SK-N-SH treated with all-trans-retinoic acid at 6 μM for 48 hours (cell line): ENCODE results near the gene TRAK1.

Source experiments
- ATAC-seq: fragments of 200-7000 bp; cut with Tn5 transposase; 3 replicates; pipeline ENCODE4 v1.9.1; 2020; ENCODE audit warnings: mild to moderate bottlenecking, moderate library complexity
- ARNTL ChIP-seq: fragments of 450-650 bp; formaldehyde crosslinking; IDR thresholded peaks from 2 replicates; pipeline ENCODE4 v1.5.0; 2020; ENCODE audit warnings: low read depth, mild to moderate bottlenecking, moderate library complexity, borderline replicate concordance
- BACH2 ChIP-seq: fragments of 250-450 bp; sonication (Bioruptor Pico); IDR thresholded peaks from 2 replicates; pipeline ENCODE4 v1.9.0; 2021; ENCODE audit warnings: mild to moderate bottlenecking, borderline replicate concordance
- CSDC2 ChIP-seq: fragments of 250-450 bp; sonication (Bioruptor Pico); IDR thresholded peaks from 2 replicates; pipeline ENCODE4 v1.5.0; 2020; ENCODE audit warnings: mild to moderate bottlenecking, moderate library complexity
- ESRRG ChIP-seq: fragments of 250-450 bp; sonication (Bioruptor Pico); IDR thresholded peaks from 2 replicates; pipeline ENCODE4 v1.6.1; 2021; ENCODE audit warnings: mild to moderate bottlenecking
- GLIS3 ChIP-seq: fragments of 250-450 bp; sonication (Bioruptor Pico); IDR thresholded peaks from 2 replicates; pipeline ENCODE4 v1.5.0; 2020; ENCODE audit warnings: mild to moderate bottlenecking, moderate library complexity
- ISL1 ChIP-seq: fragments of 250-450 bp; sonication (Bioruptor Pico); IDR thresholded peaks from 2 replicates; pipeline ENCODE4 v2.1.2; 2022; ENCODE audit warnings: mild to moderate bottlenecking, moderate library complexity
- OSR1 ChIP-seq: fragments of 250-450 bp; sonication (Bioruptor Pico); IDR thresholded peaks from 2 replicates; pipeline ENCODE4 v1.8.0; 2022; ENCODE audit warnings: moderate library complexity, mild to moderate bottlenecking, inconsistent platforms
- PPARA ChIP-seq: fragments of 250-450 bp; sonication (Bioruptor Pico); IDR thresholded peaks from 2 replicates; pipeline ENCODE4 v1.5.0; 2020; ENCODE audit warnings: mild to moderate bottlenecking, borderline replicate concordance
- SNAI2 ChIP-seq: fragments of 250-450 bp; sonication (Bioruptor Pico); IDR thresholded peaks from 2 replicates; pipeline ENCODE4 v1.5.0; 2020; ENCODE audit warnings: mild to moderate bottlenecking, moderate library complexity
- TCF4 ChIP-seq: fragments of 250-450 bp; sonication (Bioruptor Pico); IDR thresholded peaks from 2 replicates; pipeline ENCODE4 v1.8.0; 2021; ENCODE audit warnings: mild to moderate bottlenecking, moderate library complexity, borderline replicate concordance
- TOX ChIP-seq: fragments of 250-450 bp; sonication (Bioruptor Pico); IDR thresholded peaks from 2 replicates; pipeline ENCODE4 v1.8.0; 2021; ENCODE audit warnings: mild to moderate bottlenecking, moderate library complexity, borderline replicate concordance
- ZC3H10 ChIP-seq: fragments of 250-450 bp; sonication (Bioruptor Pico); IDR thresholded peaks from 2 replicates; pipeline ENCODE4 v1.5.1; 2021; ENCODE audit warnings: mild to moderate bottlenecking, moderate library complexity
- ZFP3 ChIP-seq: fragments of 250-450 bp; sonication (Bioruptor Pico); IDR thresholded peaks from 2 replicates; pipeline ENCODE4 v1.5.0; 2020; ENCODE audit warnings: mild to moderate bottlenecking, moderate library complexity
- ZFP30 ChIP-seq: fragments of 450-650 bp; formaldehyde crosslinking; IDR thresholded peaks from 2 replicates; pipeline ENCODE4 v1.5.0; 2022; ENCODE audit warnings: mild to moderate bottlenecking, moderate library complexity
- ZNF70 ChIP-seq: fragments of 450-650 bp; formaldehyde crosslinking; IDR thresholded peaks from 2 replicates; pipeline ENCODE4 v1.5.0; 2020; ENCODE audit warnings: mild to moderate bottlenecking, moderate library complexity
- ZNF8 ChIP-seq: fragments of 450-650 bp; formaldehyde crosslinking; IDR thresholded peaks from 2 replicates; pipeline ENCODE4 v1.5.0; 2020; ENCODE audit warnings: mild to moderate bottlenecking, moderate library complexity
- TF ChIP-seq, protein P1 (sequence below): fragments of 250-450 bp; sonication (Bioruptor Pico); IDR thresholded peaks from 2 replicates; pipeline ENCODE4 v1.5.1; 2020; ENCODE audit warnings: low read depth, mild to moderate bottlenecking, moderate library complexity
- TF ChIP-seq, protein P2 (sequence below): fragments of 250-450 bp; sonication (Bioruptor Pico); IDR thresholded peaks from 2 replicates; pipeline ENCODE4 v1.5.1; 2021; ENCODE audit warnings: mild to moderate bottlenecking, moderate library complexity
- TF ChIP-seq, protein P3 (sequence below): fragments of 250-450 bp; sonication (Bioruptor Pico); IDR thresholded peaks from 2 replicates; pipeline ENCODE4 v1.8.0; 2021; ENCODE audit warnings: low read depth, mild to moderate bottlenecking, moderate library complexity, borderline replicate concordance
- TF ChIP-seq, protein P4 (sequence below): fragments of 250-450 bp; sonication (Bioruptor Pico); IDR thresholded peaks from 2 replicates; pipeline ENCODE4 v1.5.0; 2020; ENCODE audit warnings: mild to moderate bottlenecking, moderate library complexity

Gene TRAK1

DNA sequence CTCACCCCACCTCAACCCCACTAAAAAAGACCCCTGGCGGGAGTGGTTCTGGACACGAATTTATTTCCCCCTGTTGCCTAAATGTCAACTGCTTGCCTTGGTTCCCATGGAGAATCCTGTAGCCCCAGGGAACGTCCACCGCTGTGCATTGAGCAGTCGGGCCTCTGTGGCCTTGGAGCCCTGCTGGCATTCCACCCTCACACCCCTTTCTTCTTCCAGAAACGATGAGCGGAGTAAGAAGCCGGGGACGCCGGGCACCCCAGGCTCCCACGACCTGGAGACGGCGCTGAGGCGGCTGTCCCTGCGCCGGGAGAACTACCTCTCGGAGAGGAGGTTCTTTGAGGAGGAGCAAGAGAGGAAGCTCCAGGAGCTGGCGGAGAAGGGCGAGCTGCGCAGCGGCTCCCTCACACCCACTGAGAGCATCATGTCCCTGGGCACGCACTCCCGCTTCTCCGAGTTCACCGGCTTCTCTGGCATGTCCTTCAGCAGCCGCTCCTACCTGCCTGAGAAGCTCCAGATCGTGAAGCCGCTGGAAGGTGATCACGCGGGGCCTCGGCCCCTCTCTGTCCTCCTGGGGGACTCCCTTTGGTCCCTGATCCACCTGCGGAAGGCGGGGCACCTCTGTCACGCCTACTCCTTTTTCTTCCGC lies 111.2 kb downstream of the TRAK1 start:
- TF ChIP-seq OSR1 (no peak), BACH2 (CRISPR knock-in tag) (no peak), SNAI2 (CRISPR knock-in tag) (no peak), GLIS3 (CRISPR knock-in tag) (no peak), TCF4 (no peak)
- TF ChIP-seq, protein P1, sequence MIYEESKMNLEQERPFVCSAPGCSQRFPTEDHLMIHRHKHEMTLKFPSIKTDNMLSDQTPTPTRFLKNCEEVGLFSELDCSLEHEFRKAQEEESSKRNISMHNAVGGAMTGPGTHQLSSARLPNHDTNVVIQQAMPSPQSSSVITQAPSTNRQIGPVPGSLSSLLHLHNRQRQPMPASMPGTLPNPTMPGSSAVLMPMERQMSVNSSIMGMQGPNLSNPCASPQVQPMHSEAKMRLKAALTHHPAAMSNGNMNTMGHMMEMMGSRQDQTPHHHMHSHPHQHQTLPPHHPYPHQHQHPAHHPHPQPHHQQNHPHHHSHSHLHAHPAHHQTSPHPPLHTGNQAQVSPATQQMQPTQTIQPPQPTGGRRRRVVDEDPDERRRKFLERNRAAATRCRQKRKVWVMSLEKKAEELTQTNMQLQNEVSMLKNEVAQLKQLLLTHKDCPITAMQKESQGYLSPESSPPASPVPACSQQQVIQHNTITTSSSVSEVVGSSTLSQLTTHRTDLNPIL: no peak
- TF ChIP-seq, protein P2, sequence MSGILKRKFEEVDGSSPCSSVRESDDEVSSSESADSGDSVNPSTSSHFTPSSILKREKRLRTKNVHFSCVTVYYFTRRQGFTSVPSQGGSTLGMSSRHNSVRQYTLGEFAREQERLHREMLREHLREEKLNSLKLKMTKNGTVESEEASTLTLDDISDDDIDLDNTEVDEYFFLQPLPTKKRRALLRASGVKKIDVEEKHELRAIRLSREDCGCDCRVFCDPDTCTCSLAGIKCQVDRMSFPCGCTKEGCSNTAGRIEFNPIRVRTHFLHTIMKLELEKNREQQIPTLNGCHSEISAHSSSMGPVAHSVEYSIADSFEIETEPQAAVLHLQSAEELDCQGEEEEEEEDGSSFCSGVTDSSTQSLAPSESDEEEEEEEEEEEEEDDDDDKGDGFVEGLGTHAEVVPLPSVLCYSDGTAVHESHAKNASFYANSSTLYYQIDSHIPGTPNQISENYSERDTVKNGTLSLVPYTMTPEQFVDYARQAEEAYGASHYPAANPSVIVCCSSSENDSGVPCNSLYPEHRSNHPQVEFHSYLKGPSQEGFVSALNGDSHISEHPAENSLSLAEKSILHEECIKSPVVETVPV (CRISPR knock-in tag): no peak
- TF ChIP-seq, protein P3, sequence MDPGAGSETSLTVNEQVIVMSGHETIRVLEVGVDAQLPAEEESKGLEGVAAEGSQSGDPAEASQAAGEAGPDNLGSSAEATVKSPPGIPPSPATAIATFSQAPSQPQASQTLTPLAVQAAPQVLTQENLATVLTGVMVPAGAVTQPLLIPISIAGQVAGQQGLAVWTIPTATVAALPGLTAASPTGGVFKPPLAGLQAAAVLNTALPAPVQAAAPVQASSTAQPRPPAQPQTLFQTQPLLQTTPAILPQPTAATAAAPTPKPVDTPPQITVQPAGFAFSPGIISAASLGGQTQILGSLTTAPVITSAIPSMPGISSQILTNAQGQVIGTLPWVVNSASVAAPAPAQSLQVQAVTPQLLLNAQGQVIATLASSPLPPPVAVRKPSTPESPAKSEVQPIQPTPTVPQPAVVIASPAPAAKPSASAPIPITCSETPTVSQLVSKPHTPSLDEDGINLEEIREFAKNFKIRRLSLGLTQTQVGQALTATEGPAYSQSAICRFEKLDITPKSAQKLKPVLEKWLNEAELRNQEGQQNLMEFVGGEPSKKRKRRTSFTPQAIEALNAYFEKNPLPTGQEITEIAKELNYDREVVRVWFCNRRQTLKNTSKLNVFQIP (CRISPR knock-in tag): no peak
- ATAC-seq: no peak

DNA sequence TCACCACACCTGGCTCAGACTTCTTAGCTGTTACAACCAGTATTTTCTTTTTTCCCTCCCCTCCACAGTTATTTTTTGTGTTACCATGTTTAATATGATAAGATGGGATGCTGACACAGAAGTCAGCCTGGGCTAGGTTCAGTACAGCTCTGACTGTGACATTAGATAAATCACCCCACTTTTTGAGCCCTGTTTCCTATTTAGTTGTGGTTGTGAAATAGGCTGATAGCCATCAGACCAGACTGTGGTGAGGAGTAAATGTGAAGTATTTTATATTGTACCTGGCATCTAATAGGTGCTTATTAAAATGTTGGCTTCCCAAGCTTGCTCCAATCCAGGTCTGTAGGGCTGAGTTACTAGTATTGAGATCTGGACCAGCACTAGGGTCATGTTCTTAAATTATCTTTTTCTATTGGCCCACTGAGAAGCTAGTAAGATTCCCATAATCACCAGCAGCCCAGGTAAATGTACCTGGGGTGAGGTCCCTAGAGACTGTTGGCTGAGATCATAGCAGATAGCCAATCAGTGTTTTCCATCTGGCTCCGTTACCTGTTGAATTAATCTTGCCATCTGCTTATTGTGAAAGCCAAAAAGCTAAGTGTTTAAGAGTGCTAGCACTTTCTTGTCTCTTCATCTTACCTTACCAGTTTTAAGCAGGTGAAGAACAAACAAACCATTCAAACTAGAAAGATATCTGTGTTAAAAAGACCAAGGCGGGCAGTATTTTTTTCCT lies 113.9 kb downstream of the TRAK1 start:
- TF ChIP-seq TOX (CRISPR knock-in tag): no peak
- no peak for TF ChIP-seq TCF4
- no peak for TF ChIP-seq GLIS3 (CRISPR knock-in tag)
- TF ChIP-seq BACH2 (CRISPR knock-in tag): no peak
- TF ChIP-seq, protein P3 (CRISPR knock-in tag): no peak
- TF ChIP-seq ZC3H10 (CRISPR knock-in tag): no peak
- TF ChIP-seq ESRRG (CRISPR knock-in tag): no peak
- TF ChIP-seq ZNF8 (CRISPR knock-in tag): no peak
- TF ChIP-seq ISL1 (CRISPR knock-in tag): no peak
- TF ChIP-seq, protein P4, sequence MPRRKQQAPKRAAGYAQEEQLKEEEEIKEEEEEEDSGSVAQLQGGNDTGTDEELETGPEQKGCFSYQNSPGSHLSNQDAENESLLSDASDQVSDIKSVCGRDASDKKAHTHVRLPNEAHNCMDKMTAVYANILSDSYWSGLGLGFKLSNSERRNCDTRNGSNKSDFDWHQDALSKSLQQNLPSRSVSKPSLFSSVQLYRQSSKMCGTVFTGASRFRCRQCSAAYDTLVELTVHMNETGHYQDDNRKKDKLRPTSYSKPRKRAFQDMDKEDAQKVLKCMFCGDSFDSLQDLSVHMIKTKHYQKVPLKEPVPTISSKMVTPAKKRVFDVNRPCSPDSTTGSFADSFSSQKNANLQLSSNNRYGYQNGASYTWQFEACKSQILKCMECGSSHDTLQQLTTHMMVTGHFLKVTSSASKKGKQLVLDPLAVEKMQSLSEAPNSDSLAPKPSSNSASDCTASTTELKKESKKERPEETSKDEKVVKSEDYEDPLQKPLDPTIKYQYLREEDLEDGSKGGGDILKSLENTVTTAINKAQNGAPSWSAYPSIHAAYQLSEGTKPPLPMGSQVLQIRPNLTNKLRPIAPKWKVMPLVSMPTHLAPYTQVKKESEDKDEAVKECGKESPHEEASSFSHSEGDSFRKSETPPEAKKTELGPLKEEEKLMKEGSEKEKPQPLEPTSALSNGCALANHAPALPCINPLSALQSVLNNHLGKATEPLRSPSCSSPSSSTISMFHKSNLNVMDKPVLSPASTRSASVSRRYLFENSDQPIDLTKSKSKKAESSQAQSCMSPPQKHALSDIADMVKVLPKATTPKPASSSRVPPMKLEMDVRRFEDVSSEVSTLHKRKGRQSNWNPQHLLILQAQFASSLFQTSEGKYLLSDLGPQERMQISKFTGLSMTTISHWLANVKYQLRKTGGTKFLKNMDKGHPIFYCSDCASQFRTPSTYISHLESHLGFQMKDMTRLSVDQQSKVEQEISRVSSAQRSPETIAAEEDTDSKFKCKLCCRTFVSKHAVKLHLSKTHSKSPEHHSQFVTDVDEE: no peak
- TF ChIP-seq ARNTL (CRISPR knock-in tag): no peak
- TF ChIP-seq SNAI2 (CRISPR knock-in tag): no peak
- TF ChIP-seq CSDC2: no peak
- no peak for TF ChIP-seq ZFP3 (CRISPR knock-in tag)
- no peak for TF ChIP-seq ZFP30 (CRISPR knock-in tag)
- TF ChIP-seq, protein P1: no peak
- no peak for TF ChIP-seq OSR1
- TF ChIP-seq ZNF70: no peak
- TF ChIP-seq, protein P2 (CRISPR knock-in tag): no peak
- no peak for TF ChIP-seq PPARA (CRISPR knock-in tag)
- ATAC-seq: no peak
